GM12892 (cell line): ENCODE measurements around the gene TAS1R2.
"Not testable (repeated sequence)": the region's sequence is repeated elsewhere in the genome, so short reads cannot be mapped to it uniquely, and the experiment has no call there.

ENCODE experiments used
- DNase-seq: peaks from one replicate; pipeline ENCODE4 v3.0.0; 2011; ENCODE audit not compliant: insufficient read length
- FAIRE-seq: peaks from 2 replicates; lab custom pipeline; 2011; peaks lifted over from hg19 to GRCh38; lab: Jason Lieb, UNC
- POLR2A ChIP-seq: IDR thresholded peaks from 2 replicates; pipeline ENCODE4 v1.6.1; 2011; ENCODE audit warnings: low read depth, low read length, control low read depth
- POLR2AphosphoS5 ChIP-seq: IDR thresholded peaks from 2 replicates; pipeline ENCODE4 v1.6.1; 2011; ENCODE audit warnings: low read depth, low read length, control low read depth
- TAF1 ChIP-seq: IDR thresholded peaks from 2 replicates; pipeline ENCODE4 v1.6.1; 2011; ENCODE audit warnings: low read depth, mild to moderate bottlenecking, control low read depth, low read length, borderline replicate concordance

TAS1R2 gene

GRCh38 chr1:18861082-18861481 is 1.6 kb upstream of the TAS1R2 start:
- DNase-seq, result no peak
- no peak for FAIRE-seq
- no peak for TF ChIP-seq TAF1
- no peak for TF ChIP-seq POLR2AphosphoS5
- no peak for TF ChIP-seq POLR2A

- FAIRE-seq, result no peak
- TF ChIP-seq TAF1 (no peak), POLR2AphosphoS5 (no peak), POLR2A (no peak)
- DNase-seq, result no peak
Observed at GRCh38 chr1:18858070-18858688, 1.3 kb downstream of the TAS1R2 start.

- TF ChIP-seq TAF1, result no peak
- TF ChIP-seq POLR2AphosphoS5, result no peak
- TF ChIP-seq POLR2A, result no peak
- no peak for FAIRE-seq
Observed at GRCh38 chr1:18856435-18856834, 3.0 kb downstream of the TAS1R2 start.

GRCh38 chr1:18855573-18855972 is 3.9 kb downstream of the TAS1R2 start:
- DNase-seq (no peak), FAIRE-seq (no peak)
- TF ChIP-seq POLR2A (no peak), POLR2AphosphoS5 (no peak), TAF1 (no peak)

More at GRCh38 chr1:18856435-18856834, 3.0 kb downstream of the TAS1R2 start:
- no peak for DNase-seq

- FAIRE-seq, result no peak
- no peak for DNase-seq
- TF ChIP-seq POLR2AphosphoS5 (no peak), POLR2A (no peak), TAF1 (no peak)
Observed at GRCh38 chr1:18854331-18855025, 5.0 kb downstream of the TAS1R2 start.

GRCh38 chr1:18852501-18852900 is 7.0 kb downstream of the TAS1R2 start:
- FAIRE-seq, result no peak
- TF ChIP-seq POLR2AphosphoS5 (no peak), TAF1 (no peak), POLR2A (no peak)
- no peak for DNase-seq

- no peak for FAIRE-seq
- TF ChIP-seq TAF1 (no peak), POLR2AphosphoS5 (no peak), POLR2A (no peak)
Observed at GRCh38 chr1:18849261-18849711, 10.2 kb downstream of the TAS1R2 start.

GRCh38 chr1:18847723-18848122 is 11.7 kb downstream of the TAS1R2 start:
- not testable (repeated sequence) for DNase-seq, FAIRE-seq

More at GRCh38 chr1:18849261-18849711, 10.2 kb downstream of the TAS1R2 start:
- no peak for DNase-seq

GRCh38 chr1:18840145-18840544 is 19.3 kb downstream of the TAS1R2 start:
- no peak for TF ChIP-seq TAF1
- no peak for TF ChIP-seq POLR2AphosphoS5
- TF ChIP-seq POLR2A, result no peak
- no peak for FAIRE-seq
- DNase-seq, result no peak

GRCh38 chr1:18836654-18837053 is 22.8 kb downstream of the TAS1R2 start:
- FAIRE-seq, result no peak
- DNase-seq, result no peak
- TF ChIP-seq POLR2AphosphoS5 (no peak), POLR2A (no peak), TAF1 (no peak)

GRCh38 chr1:18832319-18832718 is 27.1 kb downstream of the TAS1R2 start:
- FAIRE-seq, DNase-seq: not testable (repeated sequence)

GRCh38 chr1:18831656-18832055 is 27.8 kb downstream of the TAS1R2 start:
- FAIRE-seq, result no peak
- DNase-seq, result no peak
- no peak for TF ChIP-seq POLR2AphosphoS5
- no peak for TF ChIP-seq POLR2A
- no peak for TF ChIP-seq TAF1
